Measurements from ENCODE around the gene TMEM273.

TMEM273 gene, protein sequence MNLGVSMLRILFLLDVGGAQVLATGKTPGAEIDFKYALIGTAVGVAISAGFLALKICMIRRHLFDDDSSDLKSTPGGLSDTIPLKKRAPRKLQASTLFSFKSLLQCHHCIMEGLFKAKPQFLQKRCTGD

DNA sequence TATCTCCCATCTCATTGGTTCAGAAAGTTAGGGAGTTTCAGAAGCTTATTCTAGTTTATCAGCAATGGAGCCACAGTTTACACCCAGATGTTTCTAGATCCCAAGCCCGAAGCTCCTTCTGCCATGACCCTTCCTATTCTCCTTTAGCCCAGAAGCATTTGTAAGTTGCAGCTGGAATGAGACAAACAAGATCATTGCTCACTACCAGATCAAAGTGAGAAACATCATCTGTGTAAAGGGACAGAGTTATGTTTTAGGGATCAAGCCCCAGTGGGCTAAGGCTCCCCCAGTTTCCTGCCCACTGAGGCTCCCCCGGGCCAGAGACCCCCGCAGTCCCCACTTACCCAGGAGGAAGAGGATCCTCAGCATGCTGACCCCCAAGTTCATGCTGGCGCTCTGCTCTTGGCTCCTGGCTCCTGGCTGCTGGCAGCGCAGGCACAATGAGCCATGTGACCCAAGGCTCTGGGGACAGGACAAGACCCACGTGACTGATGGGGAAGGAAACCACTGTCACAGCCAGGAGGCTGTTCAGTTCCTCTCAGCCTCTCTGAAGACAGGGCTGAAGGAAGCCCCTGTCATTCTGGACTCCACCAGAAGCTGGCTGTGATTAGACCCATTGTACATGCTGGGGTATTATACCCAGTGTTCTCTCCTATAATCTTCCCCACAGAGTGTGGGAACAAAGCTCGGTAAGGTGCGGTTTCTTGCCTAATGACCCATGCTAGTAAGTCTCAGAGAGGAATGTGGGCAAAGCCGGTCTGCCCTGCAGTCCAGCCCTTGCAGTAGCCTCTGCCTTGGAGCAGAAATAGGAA is at the start of gene TMEM273:
Gene TMEM273, minus strand, starts transcription at position 442 of the 812 bp plus-strand sequence. Its CDS starts 55 bp downstream, at position 387.
- no peak for DNase-seq

DNA sequence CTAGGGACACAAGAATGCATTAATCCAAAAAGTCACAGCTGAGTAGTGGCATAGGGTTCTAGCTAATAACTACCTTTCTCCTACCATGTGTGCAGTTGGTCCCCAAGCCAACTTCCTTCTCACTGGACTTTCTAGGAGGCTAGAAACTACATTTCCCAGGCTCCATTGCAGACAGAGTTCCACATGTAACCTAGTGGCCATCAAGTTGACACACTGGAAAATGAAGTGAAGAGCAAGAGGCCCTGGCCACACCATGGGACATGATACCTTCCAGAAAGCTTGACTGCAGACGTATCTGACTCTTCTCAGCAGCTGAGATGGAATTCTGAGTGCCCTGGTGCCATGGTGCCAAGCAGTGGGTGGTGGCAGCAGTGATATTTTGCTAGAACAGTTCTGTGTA is 49.8 kb upstream of the TMEM273 start:
- no peak for DNase-seq

DNA sequence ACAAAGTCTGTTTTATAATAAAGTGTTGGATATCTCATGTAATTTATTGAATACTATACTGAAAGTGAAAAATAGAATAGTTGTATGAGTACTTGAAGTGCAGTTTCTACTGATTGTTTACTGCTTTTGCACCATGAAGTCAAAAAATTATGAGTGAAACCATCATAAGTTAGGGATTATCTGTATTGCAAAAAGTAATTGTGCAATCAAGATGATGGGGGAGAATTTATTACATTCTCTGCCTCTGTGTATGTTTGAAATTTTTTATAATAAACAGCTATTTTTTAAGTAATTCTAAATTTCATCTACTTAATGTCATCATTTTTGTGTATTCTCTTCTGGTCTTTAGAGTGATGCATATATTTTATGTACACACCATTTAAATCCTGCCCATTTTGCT is 47.2 kb upstream of the TMEM273 start:
- DNase-seq: no peak

DNA sequence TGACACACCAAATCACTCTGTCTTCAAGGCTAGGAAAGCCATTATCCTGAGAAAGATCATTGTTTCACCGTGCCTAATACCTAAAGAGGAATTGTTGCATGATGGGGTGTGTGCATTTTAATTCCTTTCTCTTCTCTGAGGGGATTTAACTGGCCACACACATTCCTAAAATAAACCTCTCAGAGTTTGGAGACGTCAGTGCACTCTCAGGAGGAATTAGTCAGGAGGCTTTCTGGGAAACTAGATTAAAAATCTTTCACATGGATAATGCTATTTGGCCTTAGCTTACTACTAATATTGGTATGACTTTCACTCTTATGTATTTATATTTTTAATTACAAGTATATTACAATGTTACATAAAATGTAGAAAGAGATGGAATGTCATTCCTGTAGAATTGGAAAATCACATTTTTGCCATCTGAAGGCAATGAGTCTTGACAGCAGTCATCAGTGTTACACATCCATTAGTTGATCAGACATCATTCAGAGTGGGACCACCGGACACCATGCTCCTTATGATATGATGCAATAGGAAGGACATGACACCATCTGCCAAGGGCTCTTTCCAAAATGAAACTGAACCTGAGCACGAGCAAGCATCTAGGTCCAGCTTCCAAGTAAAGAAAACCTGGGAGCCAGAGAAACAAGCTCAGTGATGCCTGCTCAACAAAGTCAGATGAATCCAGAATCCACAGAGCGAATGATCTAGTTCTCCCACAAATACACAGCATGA is 43.1 kb upstream of the TMEM273 start:
- no peak for DNase-seq

DNA sequence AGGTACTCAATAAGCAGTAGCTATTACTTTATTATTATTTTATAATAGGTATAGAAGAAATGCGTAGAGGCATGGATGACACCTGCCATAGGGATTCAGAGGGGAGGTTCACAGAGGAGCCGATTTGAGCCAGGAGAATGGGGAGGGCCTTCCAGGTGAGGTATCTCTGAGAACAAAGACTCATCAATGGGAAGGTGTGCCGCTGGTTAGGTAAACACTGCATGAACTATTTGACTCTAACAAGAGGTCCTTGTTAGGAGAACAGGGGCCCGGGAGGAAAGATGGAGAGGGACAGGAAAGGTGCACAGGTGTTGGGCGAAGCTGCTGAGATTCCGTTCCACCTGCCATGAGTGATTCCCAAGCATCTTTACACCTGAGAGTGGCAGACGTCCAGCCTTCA is 41.8 kb upstream of the TMEM273 start:
- no peak for DNase-seq

DNA sequence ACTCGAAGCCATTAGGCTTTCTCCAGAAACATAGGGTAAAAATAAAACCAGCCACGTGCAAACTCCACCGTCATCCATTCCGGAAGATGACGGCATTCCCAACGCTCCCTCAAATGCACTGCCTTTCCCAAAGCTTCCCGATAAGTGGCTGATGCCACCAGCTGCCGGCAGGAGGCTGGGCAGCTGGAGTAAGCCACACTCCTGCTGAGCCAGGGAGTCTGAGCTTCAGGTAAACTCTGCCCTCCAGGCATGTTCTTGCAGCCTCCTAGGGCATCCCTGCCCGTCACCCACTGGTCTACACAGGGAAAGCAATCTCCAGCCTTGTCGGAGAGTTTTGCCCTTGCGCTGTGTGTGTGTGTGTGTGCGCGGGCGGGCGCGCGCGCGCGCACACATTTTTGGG is 40.5 kb upstream of the TMEM273 start:
- no peak for DNase-seq

DNA sequence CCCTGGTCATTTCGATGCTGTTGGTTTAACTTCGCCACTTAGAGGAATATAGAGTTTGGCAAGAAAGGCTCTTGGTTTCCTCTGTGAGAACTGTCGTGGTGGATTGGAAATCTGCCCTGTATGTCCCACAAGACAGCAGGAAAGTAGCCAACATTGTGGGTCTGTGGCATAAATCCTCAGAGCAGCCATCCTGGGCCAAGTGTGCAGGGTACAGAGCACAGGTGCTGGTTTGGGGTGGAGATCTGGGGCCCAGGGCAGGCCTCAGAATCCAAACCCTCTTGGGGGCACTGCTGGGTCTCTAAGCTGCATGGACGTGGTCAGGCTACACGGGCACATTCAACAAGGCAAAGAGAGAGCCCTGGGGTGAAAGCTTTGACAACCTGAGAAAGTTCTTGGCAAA is 39.2 kb upstream of the TMEM273 start:
- DNase-seq: no peak

DNA sequence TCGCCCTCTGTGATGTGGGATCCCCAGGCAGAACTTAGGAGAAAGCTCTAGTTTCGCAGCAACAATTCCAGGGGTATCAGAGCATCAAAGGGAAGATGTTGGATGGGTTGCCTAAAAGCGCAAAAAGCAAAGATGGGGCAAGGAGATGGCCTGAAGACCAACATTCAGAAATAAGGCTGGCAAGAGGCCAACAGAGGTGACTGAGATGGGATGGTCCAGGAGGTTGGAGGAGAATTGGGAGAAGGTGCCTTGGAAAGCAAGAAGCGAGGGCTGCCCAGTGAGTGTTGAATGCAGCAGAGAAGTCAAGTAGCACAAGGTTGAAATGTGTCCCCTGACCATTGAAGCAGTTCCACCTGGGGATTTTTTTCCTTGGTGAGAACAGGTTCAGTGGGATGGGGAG is 38.4 kb upstream of the TMEM273 start:
- no peak for DNase-seq

DNA sequence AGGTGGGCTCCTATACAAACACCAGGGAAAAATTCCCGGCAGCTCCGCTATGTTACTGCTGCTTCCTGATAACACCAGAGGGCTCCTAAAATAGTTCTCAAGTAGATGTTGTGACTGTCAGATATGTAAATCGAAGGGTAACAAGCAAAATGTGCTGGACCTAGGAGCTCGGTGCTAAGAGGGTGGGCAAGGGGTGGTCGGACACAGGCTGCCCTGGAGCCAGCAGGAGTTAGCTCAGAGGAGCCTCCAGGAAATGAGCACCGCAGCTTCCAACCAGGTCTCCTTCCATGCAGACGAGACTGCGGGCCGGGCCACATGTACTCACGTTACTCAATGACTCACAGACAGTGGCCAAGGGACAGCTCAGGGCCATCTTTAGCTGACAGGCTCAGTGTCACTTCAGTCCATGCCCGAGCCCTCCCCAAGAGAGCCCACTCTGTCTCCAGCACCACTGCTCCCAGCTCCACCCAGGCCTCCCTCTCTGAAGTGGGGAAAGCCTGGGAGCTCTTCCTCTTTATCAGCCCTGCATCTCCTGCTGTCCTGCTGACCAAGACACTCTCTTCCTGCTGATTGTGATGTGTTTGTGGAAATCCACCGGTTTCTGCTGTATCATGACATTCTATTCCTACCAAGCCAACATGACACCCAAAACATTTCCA is 37.2 kb upstream of the TMEM273 start:
- no peak for DNase-seq

DNA sequence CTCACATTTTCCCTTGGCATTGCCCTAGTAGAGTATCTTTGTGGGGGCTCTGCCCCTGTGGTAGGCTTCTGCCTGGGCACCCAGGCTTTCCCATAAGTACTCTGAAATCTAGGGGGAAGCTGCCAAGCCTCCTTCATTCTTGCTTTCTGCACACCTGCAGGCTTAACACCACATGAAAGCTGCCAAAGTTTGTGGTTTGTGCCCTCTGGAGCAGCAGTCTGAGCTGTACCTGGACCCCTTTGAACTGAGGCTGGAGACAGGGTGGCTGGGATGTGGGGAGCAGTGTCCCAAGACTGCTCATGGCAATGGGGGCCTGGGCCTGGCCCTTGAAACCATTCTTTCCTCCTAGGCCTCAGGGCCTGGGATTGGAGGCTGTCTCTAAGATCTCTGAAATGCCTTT is 35.0 kb upstream of the TMEM273 start:
- no peak for DNase-seq

DNA sequence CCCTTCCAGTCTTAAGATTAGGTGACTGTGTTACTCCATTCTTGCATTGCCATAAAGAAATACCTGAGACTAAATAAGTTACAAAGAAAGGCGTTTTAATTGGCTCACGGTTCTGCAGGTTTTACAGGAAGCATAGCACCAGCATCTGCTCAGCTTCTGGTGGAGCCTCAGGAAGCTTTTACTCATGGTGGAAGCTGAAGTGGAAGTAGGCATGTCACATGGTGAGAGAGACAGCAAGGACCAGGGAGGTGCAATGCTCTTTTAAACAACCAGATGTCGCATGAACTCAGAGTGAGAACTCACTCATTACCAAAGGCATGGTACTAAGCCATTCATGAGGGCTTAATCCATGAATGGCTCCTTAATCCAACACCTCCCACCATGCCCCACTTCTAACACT is 34.0 kb upstream of the TMEM273 start:
- DNase-seq: no peak

DNA sequence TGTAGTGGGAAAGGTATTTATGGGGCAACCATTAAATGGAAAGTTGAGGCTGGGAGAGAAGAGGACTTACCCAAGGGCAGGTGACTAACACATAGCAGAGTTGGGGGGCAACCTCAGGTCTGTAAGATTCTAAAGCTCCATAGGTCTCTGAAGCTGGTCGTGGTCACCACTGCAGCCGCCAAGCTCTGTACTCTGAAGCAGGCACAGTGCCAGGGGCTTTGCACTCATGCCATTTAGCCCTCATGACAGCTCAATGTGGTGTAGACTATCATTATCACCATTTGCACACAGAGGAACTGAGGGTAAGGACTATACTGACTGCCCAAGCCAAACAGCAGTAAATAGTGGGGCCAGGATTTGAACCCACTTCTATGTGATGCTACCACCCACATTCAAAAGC is 32.5 kb upstream of the TMEM273 start:
- no peak for DNase-seq

DNA sequence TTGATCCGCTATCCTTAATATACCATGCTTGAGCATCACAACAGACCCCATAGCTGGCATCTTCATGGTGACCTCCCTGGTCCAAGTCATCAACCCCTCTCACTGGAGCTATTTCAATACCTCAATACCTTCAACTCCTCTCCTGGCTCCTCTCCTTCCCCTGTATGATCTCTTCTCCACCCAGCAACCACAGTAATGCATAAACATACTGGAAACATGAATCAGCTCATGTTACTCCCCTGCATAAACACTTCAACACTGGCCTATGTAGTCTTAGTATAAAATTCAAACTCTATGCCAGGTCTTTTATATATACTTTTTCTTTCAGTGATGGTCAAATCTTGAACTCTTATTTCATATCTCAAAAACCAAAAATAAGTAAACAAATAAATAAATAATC is 31.8 kb upstream of the TMEM273 start:
- DNase-seq: no peak

DNA sequence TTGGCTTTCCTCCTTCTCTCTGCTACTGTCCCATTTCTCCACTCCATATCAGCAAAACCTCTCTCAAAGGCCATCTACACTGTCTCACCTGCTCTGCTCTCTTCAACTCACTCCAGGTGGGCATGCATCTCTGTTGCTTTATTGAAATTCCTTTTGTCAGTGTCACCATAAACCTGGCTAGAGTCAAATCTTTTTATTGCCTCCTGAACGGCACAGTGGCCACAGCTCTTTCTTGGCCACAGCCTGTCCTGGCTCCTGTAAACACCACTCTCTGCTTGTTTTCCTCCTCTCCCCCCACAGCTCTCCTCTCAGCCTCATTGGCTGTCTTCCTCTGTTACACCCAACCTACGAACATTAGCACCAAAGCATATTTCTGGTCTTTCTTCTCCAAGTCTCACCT is 31.1 kb upstream of the TMEM273 start:
- no peak for DNase-seq

DNA sequence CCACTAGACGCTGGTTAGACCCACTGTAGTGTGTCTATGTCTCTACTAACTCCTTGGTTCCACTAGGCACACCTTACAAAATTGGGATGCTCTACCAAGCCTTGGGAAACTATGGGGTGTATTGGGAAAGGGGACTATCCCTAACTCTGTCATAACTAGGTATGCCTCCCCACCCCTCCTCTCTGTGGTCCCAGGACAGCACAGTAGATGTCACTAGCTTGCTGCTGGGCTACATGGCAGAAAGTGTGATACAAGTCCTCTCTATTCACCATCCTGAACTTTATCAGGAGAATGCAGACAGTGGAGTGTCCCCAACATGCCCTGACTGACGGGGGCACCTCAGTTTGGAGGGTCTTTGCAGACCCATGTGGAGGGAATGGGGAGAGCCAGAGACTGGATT is 30.3 kb upstream of the TMEM273 start:
- DNase-seq: no peak

DNA sequence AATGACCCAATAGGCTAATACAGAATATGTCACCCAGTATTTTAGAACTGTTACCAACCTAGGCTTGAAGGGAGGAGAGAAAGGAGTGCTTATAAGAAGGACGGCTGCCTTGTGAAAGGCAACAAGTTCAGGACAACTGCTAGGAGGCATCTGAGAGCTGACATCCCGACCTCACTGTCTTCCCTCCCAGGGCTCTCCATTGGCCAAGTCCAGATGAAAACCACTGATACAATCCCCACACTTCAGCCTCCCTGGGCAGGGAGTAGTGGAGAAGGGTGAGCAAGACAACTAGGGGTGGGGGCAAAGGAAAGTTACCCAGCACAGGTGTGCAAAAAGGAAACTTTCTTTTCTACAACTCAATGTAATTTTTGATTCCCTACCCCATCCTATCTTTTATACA is 29.5 kb upstream of the TMEM273 start:
- no peak for DNase-seq

DNA sequence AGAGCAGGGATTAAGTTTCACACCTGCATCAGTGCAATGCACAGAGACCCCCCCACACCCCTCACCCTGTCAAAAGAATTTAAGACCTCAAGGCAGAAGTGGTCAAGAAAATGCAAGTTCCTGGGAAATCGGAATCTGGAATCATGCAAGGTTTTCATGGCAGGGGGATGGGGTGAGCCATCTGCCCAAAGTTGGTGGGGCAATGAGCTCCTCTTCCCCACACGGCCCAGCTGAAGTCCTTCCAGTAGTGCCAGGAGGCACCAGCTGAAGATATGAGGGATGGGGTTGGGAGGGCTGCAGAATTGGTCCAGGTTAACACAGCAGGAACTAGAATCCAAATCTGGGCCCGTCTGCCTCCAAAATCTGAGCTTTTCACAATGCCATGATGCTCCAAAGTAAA is 25.0 kb upstream of the TMEM273 start:
- no peak for DNase-seq

DNA sequence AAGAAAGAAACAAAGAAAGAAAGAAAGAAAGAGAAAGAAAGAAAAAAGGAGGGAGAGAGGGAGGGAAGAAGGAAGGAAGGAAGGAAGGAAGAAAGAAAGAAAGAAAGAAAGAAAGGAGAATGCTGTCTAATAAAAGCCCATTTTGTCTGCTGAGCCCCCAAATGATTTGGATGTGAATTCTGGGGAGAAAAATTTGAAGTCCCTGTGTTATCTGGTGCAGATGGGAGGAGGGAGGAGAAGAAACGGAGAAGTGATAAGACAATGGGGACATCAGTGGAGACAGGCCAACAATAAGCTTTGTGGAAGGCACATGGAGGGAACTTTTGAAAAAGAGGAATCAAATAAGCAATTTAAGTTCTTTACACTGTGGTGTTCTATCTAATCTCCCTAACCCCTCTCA is 24.6 kb upstream of the TMEM273 start:
- no peak for DNase-seq

DNA sequence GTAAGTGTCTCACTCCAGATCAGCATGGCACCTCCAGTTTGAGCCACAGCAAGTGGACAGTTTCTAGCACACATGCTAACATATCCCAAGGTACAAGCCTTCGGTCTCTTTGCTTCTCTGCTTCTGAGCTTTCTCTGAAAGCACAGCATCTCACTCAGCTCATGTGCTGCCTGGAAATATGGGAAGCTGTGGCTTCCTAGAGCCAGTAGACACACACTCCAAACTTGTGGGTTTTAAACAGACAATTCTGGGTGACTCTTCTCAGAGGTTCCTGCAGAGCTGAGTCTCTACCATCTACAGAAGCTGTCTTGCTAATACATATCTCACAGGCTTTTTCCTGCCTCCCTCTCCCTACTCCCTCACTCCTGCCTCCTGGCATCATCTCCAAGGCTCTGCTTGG is 23.9 kb upstream of the TMEM273 start:
- DNase-seq: no peak

DNA sequence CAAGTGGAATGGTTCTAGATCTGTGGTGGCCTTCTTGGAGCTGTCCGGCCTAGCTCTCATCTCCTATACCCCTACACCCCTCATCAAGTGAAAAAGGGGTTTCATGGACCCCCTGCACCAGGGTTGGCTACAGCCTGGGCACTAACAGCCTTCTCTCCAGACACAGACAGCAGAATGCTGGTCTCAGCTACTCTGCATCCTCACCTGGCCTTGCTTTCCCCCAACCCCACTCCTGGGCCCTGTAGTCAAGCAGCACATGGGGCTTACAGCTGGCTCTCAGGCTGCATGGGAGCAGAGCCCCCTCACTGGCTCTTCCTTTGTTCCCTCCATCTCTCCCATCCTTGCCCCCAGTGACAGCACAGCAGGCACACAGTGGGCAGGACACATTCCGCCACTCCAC is 20.8 kb upstream of the TMEM273 start:
- no peak for DNase-seq

DNA sequence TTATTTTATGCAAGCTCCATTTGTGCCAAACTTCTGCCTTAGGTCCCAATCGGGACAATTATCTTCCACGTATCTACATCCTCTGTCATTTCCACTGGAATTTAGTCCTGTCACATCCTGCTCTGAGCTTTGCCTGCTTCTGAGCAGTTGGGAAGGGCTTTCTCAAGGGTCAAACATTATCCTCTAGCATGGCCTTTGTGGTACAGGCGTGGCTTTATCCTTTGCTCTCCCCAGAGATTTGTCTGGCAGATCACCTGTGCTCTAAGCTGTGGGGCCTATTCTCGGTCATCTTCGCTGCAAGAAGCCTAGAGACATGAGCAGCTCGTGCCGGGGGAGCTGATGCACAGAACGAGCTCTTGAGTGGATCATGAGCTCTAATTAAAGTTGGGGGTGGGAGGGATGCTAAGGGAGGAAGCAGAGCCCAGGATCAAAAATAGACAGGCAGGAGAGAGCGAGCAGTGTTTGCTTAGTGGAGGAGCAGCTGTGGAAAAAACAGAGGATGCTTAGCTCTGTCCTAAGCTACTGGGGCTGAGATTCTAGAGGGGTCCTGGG is 19.8 kb upstream of the TMEM273 start:
- no peak for DNase-seq

DNA sequence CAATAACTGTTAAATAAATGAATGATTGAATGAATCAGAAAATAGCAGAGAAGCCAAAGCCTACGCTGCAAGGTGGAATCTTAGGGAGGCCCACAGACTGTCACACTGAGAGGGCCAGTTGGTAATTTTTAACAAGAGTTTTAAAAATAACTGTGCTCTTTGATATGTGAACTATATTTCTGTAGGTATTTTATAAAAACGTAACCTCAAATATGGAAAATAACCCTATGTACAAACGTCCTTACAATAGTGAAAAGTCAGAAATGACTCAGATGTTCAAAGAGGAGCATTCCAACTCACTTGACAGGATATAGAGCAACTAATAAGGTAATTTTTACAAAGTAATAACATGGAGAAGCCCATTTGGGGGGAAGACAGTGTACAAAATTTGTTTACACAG is 18.9 kb upstream of the TMEM273 start:
- DNase-seq: no peak

DNA sequence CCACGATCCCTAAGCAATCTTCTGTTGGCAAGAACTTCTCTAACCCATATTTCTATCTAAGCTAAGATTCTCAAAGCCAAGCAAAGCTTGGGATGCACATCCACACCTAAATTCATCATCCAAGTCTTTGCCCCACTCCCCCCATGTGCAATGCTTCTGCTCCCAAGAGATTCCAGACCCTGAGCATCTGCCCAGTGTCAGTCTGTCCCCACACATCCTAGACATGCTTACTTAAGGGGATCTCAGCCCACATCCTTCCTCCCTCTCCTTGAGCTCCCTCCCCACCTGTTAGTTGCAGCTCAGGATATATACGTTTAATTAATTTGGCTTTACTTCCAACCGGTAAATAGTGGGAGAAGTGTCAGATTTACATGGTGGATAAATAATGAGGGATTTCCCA is 17.0 kb upstream of the TMEM273 start:
- no peak for DNase-seq

DNA sequence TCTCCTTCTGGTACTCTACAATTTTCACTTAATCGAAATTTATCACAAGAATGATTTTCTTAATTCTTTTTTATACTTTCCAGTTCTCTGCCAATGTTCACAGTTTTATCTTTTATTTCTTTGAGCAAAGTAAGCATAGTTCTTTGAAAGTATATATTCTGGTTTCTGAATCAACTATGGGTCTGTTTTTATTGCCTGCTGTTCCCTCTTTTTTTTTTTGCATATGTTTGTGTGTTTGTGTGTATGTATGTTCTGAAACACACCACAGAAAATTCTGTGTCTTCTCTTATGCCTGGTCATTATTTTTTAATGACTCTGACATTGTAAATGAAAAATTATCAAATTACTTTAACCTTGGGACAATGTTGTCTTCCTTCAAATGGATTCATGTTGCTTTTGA is 15.9 kb upstream of the TMEM273 start:
- DNase-seq: no peak
